ENCODE measurements around the gene PIGR. TPM values are rescaled to one million over a fixed set of nuclear protein-coding genes. Genes with fewer than 3 reads are reported as not detected.

The PIGR gene
- polyA plus RNA-seq, 2 of the 4 experiments (the other 2 are of a cell fraction) = 0.01 TPM; not detected in 1

- ATAC-seq (no peak), DNase-seq (ENCODE audit: low read depth in 1 of 2, low spot score in 1 of 2) (no peak), FAIRE-seq (no peak)
- Histone ChIP-seq H3K4me2 (no peak overlapping the region), H3K4me1 (peaks cover 10% of the 10 kb centered on the region), H3K27ac (no peak overlapping the region), H3K9me3 (no peaks in the 10 kb centered on the region), H3K4me3 (no peak overlapping the region)
- CTCF ChIA-PET = interaction anchor here (1.4 to 3.0 kb wide), 2 partner anchors 11 to 23 kb away, joined by 3 to 27 read pairs; no protein-coding TSS in a partner anchor
- 78% methylated on average over 12 of the region's 12 CpGs for WGBS (ENCODE audit: missing lambda C conversion rate)
- POLR2A ChIA-PET = no interaction called here
- no peak for TF ChIP-seq ZNF302 (CRISPR knock-in tag; IDR thresholded peaks at IDR 0.05)
- no peak for TF ChIP-seq HES2 (IDR thresholded peaks at IDR 0.05)
Observed at GRCh38 chr1:206923009-206923960, 23.0 kb downstream of the PIGR start.

- H3K9me3 ChIP-seq = no peaks in the 10 kb centered on the region
- ATAC-seq = no peak
- 17% methylated on average over 1 of the region's 1 CpG for WGBS (ENCODE audit: missing lambda C conversion rate)
- ChIA-PET CTCF (interaction anchor here (0.6 to 3.0 kb wide), 6 partner anchors 10 to 89 kb away, joined by 3 to 27 read pairs (median 3); no protein-coding TSS in a partner anchor), POLR2A (no interaction called here)
- no peak overlapping the region for H3K4me2 ChIP-seq
- TF ChIP-seq JUN (IDR thresholded peaks at IDR 0.05) = no peak
- no peak for TF ChIP-seq RAD21 (conservative IDR thresholded peaks at IDR 0.05 in 1 of 2, IDR thresholded peaks at IDR 0.05 in 1 of 2)
- no peak for DNase-seq (ENCODE audit: low read depth in 1 of 2, low spot score in 1 of 2)
- no peak overlapping the region for H3K27ac ChIP-seq
- no peak overlapping the region for H3K4me3 ChIP-seq
- H3K4me1 ChIP-seq = peaks cover 9% of the 10 kb centered on the region
- no peak for FAIRE-seq
Observed at GRCh38 chr1:206922524-206922923, 23.7 kb downstream of the PIGR start.

- Histone ChIP-seq H3K4me2 (no peak within 1 kb of the TSS), H3K27ac (no peak within 1 kb of the TSS), H3K4me1 (peaks cover 2% of the 10 kb centered on the region), H3K9me3 (no peaks in the 10 kb centered on the region), H3K4me3 (no peak within 1 kb of the TSS)
- no peak for FAIRE-seq
- ChIA-PET CTCF (interaction anchor here (0.6 to 3.0 kb wide), 11 partner anchors 10 to 309 kb away, joined by 3 to 27 read pairs (median 3); partner anchors contain the start of gene EIF2D), POLR2A (no interaction called here)
- no peak for ATAC-seq
- no peak for DNase-seq (ENCODE audit: low read depth in 1 of 2, low spot score in 1 of 2)
- 61% methylated on average over 7 of the region's 7 CpGs for WGBS (ENCODE audit: missing lambda C conversion rate)
- TF ChIP-seq MAFK (IDR thresholded peaks at IDR 0.05; ENCODE audit: partially characterized antibody) (no peak), NR3C1 (IDR thresholded peaks at IDR 0.05) (no peak), HEYL (CRISPR knock-in tag; IDR thresholded peaks at IDR 0.05) (no peak), HOXB13 (CRISPR knock-in tag; IDR thresholded peaks at IDR 0.05; ENCODE audit: low read depth) (no peak), FOSL2 (IDR thresholded peaks at IDR 0.05) (no peak), FOSL2 (CRISPR knock-in tag; IDR thresholded peaks at IDR 0.05) (no peak), BHLHE40 (IDR thresholded peaks at IDR 0.05; ENCODE audit: low read depth, low read length) (no peak), PHF8 (IDR thresholded peaks at IDR 0.05; ENCODE audit: borderline replicate concordance, low read depth) (no peak), POLR2A (IDR thresholded peaks at IDR 0.05; ENCODE audit: low read length) (no peak), RAD21 (conservative IDR thresholded peaks at IDR 0.05 in 1 of 2, IDR thresholded peaks at IDR 0.05 in 1 of 2) (no peak)
Observed at GRCh38 chr1:206921772-206922265, 24.4 kb downstream of the PIGR start, which contains the start of gene FCMR. Gene FCMR, minus strand, starts transcription at chr1:206921941. Its CDS starts 87 bp downstream, at chr1:206921854.

- Histone ChIP-seq H3K4me2 (no peak overlapping the region), H3K9me3 (no peaks in the 10 kb centered on the region), H3K27ac (no peak overlapping the region), H3K4me1 (no peaks in the 10 kb centered on the region), H3K4me3 (no peak overlapping the region)
- no peak for FAIRE-seq
- DNase-seq (ENCODE audit: low read depth in 1 of 2, low spot score in 1 of 2) = no peak
- no peak for ATAC-seq
- ChIA-PET POLR2A (interaction anchor here (1.2 kb wide), 1 partner anchor 283 kb away, joined by 3 read pairs; the partner anchor contains the start of gene DYRK3), CTCF (interaction anchor here (1.4 to 9.4 kb wide), 7 partner anchors 9 to 283 kb away, joined by 3 to 108 read pairs (median 6); partner anchors contain the start of gene DYRK3)
- 66% methylated on average over 3 of the region's 3 CpGs for WGBS (ENCODE audit: missing lambda C conversion rate)
- no peak for TF ChIP-seq NR3C1 (IDR thresholded peaks at IDR 0.05)
- TF ChIP-seq ESRRA (IDR thresholded peaks at IDR 0.05; ENCODE audit: borderline replicate concordance, low read length) = no peak
- TF ChIP-seq EP300 (IDR thresholded peaks at IDR 0.05) = no peak
- no peak for TF ChIP-seq ZFP36 (IDR thresholded peaks at IDR 0.05; ENCODE audit: borderline replicate concordance, partially characterized antibody)
- TF ChIP-seq CBX2 (IDR thresholded peaks at IDR 0.05; ENCODE audit: borderline replicate concordance, low read depth) = no peak
- TF ChIP-seq FOSL2 (IDR thresholded peaks at IDR 0.05) = no peak
- TF ChIP-seq FOSL2 (CRISPR knock-in tag; IDR thresholded peaks at IDR 0.05) = no peak
- no peak for TF ChIP-seq ZSCAN20 (CRISPR knock-in tag; IDR thresholded peaks at IDR 0.05)
- no peak for TF ChIP-seq JUN (IDR thresholded peaks at IDR 0.05)
- TF ChIP-seq POLR2AphosphoS2 (conservative IDR thresholded peaks at IDR 0.05; ENCODE audit: low read length) = no peak
- TF ChIP-seq HMGXB4 (CRISPR knock-in tag; IDR thresholded peaks at IDR 0.05; ENCODE audit: borderline replicate concordance) = no peak
- TF ChIP-seq ZC3H11A (IDR thresholded peaks at IDR 0.05) = no peak
- no peak for TF ChIP-seq FOSB (CRISPR knock-in tag; IDR thresholded peaks at IDR 0.05)
- TF ChIP-seq CHD4 (IDR thresholded peaks at IDR 0.05; ENCODE audit: borderline replicate concordance) = no peak
- TF ChIP-seq JUNB (IDR thresholded peaks at IDR 0.05) = no peak
- TF ChIP-seq PBX3 (IDR thresholded peaks at IDR 0.05) = no peak
- no peak for TF ChIP-seq ZNF302 (CRISPR knock-in tag; IDR thresholded peaks at IDR 0.05)
- no peak for TF ChIP-seq HEYL (CRISPR knock-in tag; IDR thresholded peaks at IDR 0.05)
- TF ChIP-seq TP53 (CRISPR knock-in tag; IDR thresholded peaks at IDR 0.05) = no peak
Observed at GRCh38 chr1:206918076-206918475, 28.2 kb downstream of the PIGR start.
